Natural killer cell (primary cell): Measurements from ENCODE around the gene LRRC71. TPM values are rescaled to one million over a fixed set of nuclear protein-coding genes. Genes with fewer than 3 reads are reported as not detected.

Experiments
- ATAC-seq, 3 donors: fragments of 150-1000 bp in 2 of 3; fragments of 200-7000 bp in 1 of 3; cut with Tn5 transposase; 1 replicate in 1 of 3; 2 replicates in 2 of 3; pipeline ENCODE4 v1.10.0; 2021; ENCODE audit warnings: mild to moderate bottlenecking in 2 of 3, moderate library complexity in 2 of 3
- DNase-seq, 2 donors: peaks; one replicate each; pipeline versions ENCODE4 v3.0.0 to v3.0.0-alpha.2; 2013 to 2021; ENCODE audit warnings: mixed read lengths in 1 of 2
- H3K27ac ChIP-seq: one replicate; pipeline ENCODE4 v1.5.1; 2013; ENCODE audit warnings: mild to moderate bottlenecking, low read length
- H3K27me3 ChIP-seq: one replicate; pipeline ENCODE4 v1.6.1; 2013; ENCODE audit warnings: low read length; ENCODE audit not compliant: control insufficient read depth, insufficient read depth
- H3K36me3 ChIP-seq: one replicate; pipeline ENCODE4 v1.6.1; 2013; ENCODE audit warnings: low read length; ENCODE audit not compliant: control insufficient read depth, insufficient read depth
- H3K4me1 ChIP-seq: one replicate; pipeline ENCODE4 v1.6.1; 2013; ENCODE audit warnings: low read length; ENCODE audit not compliant: control insufficient read depth, insufficient read depth
- H3K4me3 ChIP-seq: one replicate; pipeline ENCODE4 v1.5.1; 2013; ENCODE audit warnings: low read length
- H3K9me3 ChIP-seq: one replicate; pipeline ENCODE4 v1.6.1; 2013; ENCODE audit warnings: low read length; ENCODE audit not compliant: control insufficient read depth, insufficient read depth
- H3K27ac Mint-ChIP-seq, 2 donors: one replicate each; pipeline ENCODE4 v1.8.0; 2022; ENCODE audit warnings: mild to moderate bottlenecking in 2 of 2, mixed read lengths in 2 of 2, moderate library complexity in 1 of 2
- H3K27me3 Mint-ChIP-seq, 2 donors: one replicate each; pipeline ENCODE4 v1.8.0; 2022; ENCODE audit warnings: low read depth in 2 of 2, mixed read lengths in 2 of 2
- H3K36me3 Mint-ChIP-seq: one replicate; pipeline ENCODE4 v1.8.0; 2022; ENCODE audit warnings: mixed read lengths
- H3K4me1 Mint-ChIP-seq, 2 donors: one replicate each; pipeline ENCODE4 v1.8.0; 2022; ENCODE audit warnings: mixed read lengths in 2 of 2
- H3K4me3 Mint-ChIP-seq: one replicate; pipeline ENCODE4 v1.8.0; 2022; ENCODE audit warnings: mild to moderate bottlenecking, moderate library complexity, mixed read lengths
- H3K9me3 Mint-ChIP-seq, 2 donors: one replicate each; pipeline ENCODE4 v1.8.0; 2022; ENCODE audit warnings: mixed read lengths in 2 of 2
- CTCF ChIP-seq: fragments of 200-600 bp; IDR thresholded peaks from one replicate; pipeline ENCODE4 v1.8.0; 2022; ENCODE audit warnings: antibody characterized with exemption
- WGBS: methylation state at CpG from one replicate; pipeline ENCODE4 v1.1.7; 2013; ENCODE audit warnings: missing lambda C conversion rate; ENCODE audit not compliant: insufficient coverage; 5-methylcytosine and 5-hydroxymethylcytosine counted together
- intact Hi-C: fragments of 100-400 bp; cut with micrococcal nuclease; formaldehyde crosslinking; loops from one replicate; pipeline ENCODE4 v1.14.2; 2022
- total RNA-seq, 4 donors: library from RNA; stranded (reverse); fragments of 120-200 nt in 1 of 4; gene quantifications; one replicate each; pipeline versions ENCODE4 v1.2.3 to v1.2.4, GENCODE V29; 2013 to 2022

Gene LRRC71
- total RNA-seq, 3 donors from 2014 or later (not counting 1 experiment from before 2014, with no cell fraction given), result not detected

GRCh38 chr1:156899956-156900718 is 20.3 kb upstream of the LRRC71 start:
- no peak overlapping the region for H3K27ac ChIP-seq
- H3K4me1 ChIP-seq, result no peaks in the 10 kb centered on the region
- H3K4me3 Mint-ChIP-seq, result no peak overlapping the region
- peaks cover 7 to 25% of the 10 kb centered on the region in 2 donors for H3K27me3 Mint-ChIP-seq
- no peak overlapping the region for H3K4me3 ChIP-seq
- H3K9me3 Mint-ChIP-seq, result no peaks in the 10 kb centered on the region
- no peak for DNase-seq
- H3K9me3 ChIP-seq, result no peaks in the 10 kb centered on the region
- WGBS, result 78% methylated on average over 11 of the region's 12 CpGs
- H3K36me3 Mint-ChIP-seq, result no peaks in the 10 kb centered on the region
- no peak for TF ChIP-seq CTCF
- H3K36me3 ChIP-seq, result no peaks in the 10 kb centered on the region
- intact Hi-C loops, result no loop called here
- ATAC-seq, result no peak
- peaks cover 5 to 12% of the 10 kb centered on the region in 2 donors for H3K4me1 Mint-ChIP-seq
- H3K27ac Mint-ChIP-seq, result no peak overlapping the region
- H3K27me3 ChIP-seq, result no peaks in the 10 kb centered on the region

- Histone ChIP-seq H3K9me3 (no peaks in the 10 kb centered on the region), H3K27me3 (no peaks in the 10 kb centered on the region), H3K4me3 (no peak overlapping the region), H3K4me1 (no peaks in the 10 kb centered on the region), H3K36me3 (no peaks in the 10 kb centered on the region), H3K27ac (no peak overlapping the region)
- TF ChIP-seq CTCF, result no peak
- no peak overlapping the region for H3K27ac Mint-ChIP-seq
- H3K27me3 Mint-ChIP-seq, result peaks cover 0 to 20% of the 10 kb centered on the region in 2 donors
- 72% methylated on average over 4 of the region's 6 CpGs for WGBS
- no peak overlapping the region for H3K4me3 Mint-ChIP-seq
- peaks cover 5 to 12% of the 10 kb centered on the region in 2 donors for H3K4me1 Mint-ChIP-seq
- intact Hi-C loops, result no loop called here
- DNase-seq (no peak), ATAC-seq (no peak)
- no peaks in the 10 kb centered on the region for H3K36me3 Mint-ChIP-seq
- H3K9me3 Mint-ChIP-seq, result no peaks in the 10 kb centered on the region
Measured at GRCh38 chr1:156900896-156901589, 19.4 kb upstream of the LRRC71 start.

- DNase-seq (no peak), ATAC-seq (no peak)
- Mint-ChIP-seq H3K36me3 (no peaks in the 10 kb centered on the region), H3K4me1 (peaks cover 5 to 12% of the 10 kb centered on the region in 2 donors), H3K9me3 (no peaks in the 10 kb centered on the region), H3K4me3 (no peak overlapping the region), H3K27me3 (peaks cover 0 to 20% of the 10 kb centered on the region in 2 donors), H3K27ac (no peak overlapping the region)
- no peak for TF ChIP-seq CTCF
- H3K27ac ChIP-seq, result no peak overlapping the region
- intact Hi-C loops, result no loop called here
- no peaks in the 10 kb centered on the region for H3K36me3 ChIP-seq
- H3K9me3 ChIP-seq, result no peaks in the 10 kb centered on the region
- H3K27me3 ChIP-seq, result no peaks in the 10 kb centered on the region
- 83% methylated on average over 4 of the region's 4 CpGs for WGBS
- no peak overlapping the region for H3K4me3 ChIP-seq
- H3K4me1 ChIP-seq, result no peaks in the 10 kb centered on the region
Measured at GRCh38 chr1:156901590-156901900, 18.9 kb upstream of the LRRC71 start.
